ENCODE data around the gene NPHP3.

Gene NPHP3

GRCh38 chr3:132716372-132716771 lies 5.8 kb downstream of the NPHP3 start:
- no peak for DNase-seq (ENCODE audit: low read depth)

GRCh38 chr3:132713977-132714727 lies 8.1 kb downstream of the NPHP3 start:
- no peak for TF ChIP-seq CTCF (IDR thresholded peaks at IDR 0.05; ENCODE audit: control insufficient read depth, extremely low read depth, insufficient read depth)
- peak; percentile 44 for DNase-seq (ENCODE audit: low read depth)
- H3K4me3 ChIP-seq (ENCODE audit: low read depth, low read length) = no peak overlapping the region

More at GRCh38 chr3:132716372-132716771, 5.8 kb downstream of the NPHP3 start:
- H3K4me3 ChIP-seq (ENCODE audit: low read depth, low read length) = no peak overlapping the region
- TF ChIP-seq CTCF (IDR thresholded peaks at IDR 0.05; ENCODE audit: control insufficient read depth, extremely low read depth, insufficient read depth) = no peak

- DNase-seq (ENCODE audit: low read depth) = no peak
- no peak for TF ChIP-seq CTCF (IDR thresholded peaks at IDR 0.05; ENCODE audit: control insufficient read depth, extremely low read depth, insufficient read depth)
- H3K4me3 ChIP-seq (ENCODE audit: low read depth, low read length) = no peak overlapping the region
These were observed 11.9 kb downstream of the NPHP3 start for GRCh38 chr3:132710311-132710710.

- no peak for TF ChIP-seq CTCF (IDR thresholded peaks at IDR 0.05; ENCODE audit: control insufficient read depth, extremely low read depth, insufficient read depth)
- H3K4me3 ChIP-seq (ENCODE audit: low read depth, low read length) = no peak overlapping the region
- no peak for DNase-seq (ENCODE audit: low read depth)
These were observed 12.4 kb downstream of the NPHP3 start for GRCh38 chr3:132709761-132710160.

GRCh38 chr3:132703733-132704132 lies 18.5 kb downstream of the NPHP3 start:
- no peak for TF ChIP-seq CTCF (IDR thresholded peaks at IDR 0.05; ENCODE audit: control insufficient read depth, extremely low read depth, insufficient read depth)
- no peak for DNase-seq (ENCODE audit: low read depth)

GRCh38 chr3:132695422-132695821 lies 26.8 kb downstream of the NPHP3 start:
- TF ChIP-seq CTCF (IDR thresholded peaks at IDR 0.05; ENCODE audit: control insufficient read depth, extremely low read depth, insufficient read depth) = no peak
- DNase-seq (ENCODE audit: low read depth) = no peak
- no peak overlapping the region for H3K4me3 ChIP-seq (ENCODE audit: low read depth, low read length)

More at GRCh38 chr3:132703733-132704132, 18.5 kb downstream of the NPHP3 start:
- H3K4me3 ChIP-seq (ENCODE audit: low read depth, low read length) = no peak overlapping the region

- DNase-seq (ENCODE audit: low read depth) = no peak
- TF ChIP-seq CTCF (IDR thresholded peaks at IDR 0.05; ENCODE audit: control insufficient read depth, extremely low read depth, insufficient read depth) = no peak
- no peak overlapping the region for H3K4me3 ChIP-seq (ENCODE audit: low read depth, low read length)
These were observed 27.2 kb downstream of the NPHP3 start for GRCh38 chr3:132694991-132695390.

All from LNCaP clone FGC (cell line).